ENCODE measurements around the gene ITPA.
A peak's percentile ranks its signal among the peaks of the same experiment; 100 is the strongest.

ITPA gene

DNA sequence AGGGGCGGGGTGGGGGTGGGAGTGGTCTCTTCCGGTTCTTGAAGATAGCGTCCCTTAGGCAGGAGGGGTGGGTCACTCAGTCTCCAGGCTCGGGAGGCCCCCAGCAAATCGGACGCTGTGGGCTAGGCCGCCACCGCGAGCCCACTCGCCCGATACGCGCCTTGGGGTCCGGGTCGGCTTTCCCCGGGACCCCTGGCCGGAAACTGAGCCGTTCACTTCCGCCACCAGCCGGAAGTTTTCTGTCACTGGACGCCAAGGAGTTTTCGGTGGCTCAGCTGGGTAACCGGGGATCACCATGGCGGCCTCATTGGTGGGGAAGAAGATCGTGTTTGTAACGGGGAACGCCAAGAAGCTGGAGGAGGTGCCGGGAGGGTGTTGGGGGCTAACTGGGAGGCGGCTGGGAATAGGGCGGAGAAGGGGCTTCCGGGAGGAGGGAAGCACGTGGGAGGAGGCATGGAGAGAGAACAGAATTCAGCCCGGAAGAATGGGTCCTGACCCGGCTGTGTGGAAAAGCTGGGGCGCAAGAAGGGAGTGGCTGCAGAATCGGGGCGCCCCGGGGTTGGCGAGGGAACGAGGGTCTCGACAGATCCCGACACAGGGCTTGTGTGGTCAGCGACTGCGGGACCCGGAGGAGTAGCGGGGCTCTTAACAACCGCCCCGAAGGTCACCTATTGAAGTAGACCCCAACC lies at the start of gene ITPA:
Gene ITPA, plus strand, starts transcription at position 242 of the 689 bp plus-strand sequence. Its CDS starts 54 bp downstream, at position 296.
- DNase-seq (ENCODE audit: low read depth in 2 of 2): peak; percentile 24 to 49

DNA sequence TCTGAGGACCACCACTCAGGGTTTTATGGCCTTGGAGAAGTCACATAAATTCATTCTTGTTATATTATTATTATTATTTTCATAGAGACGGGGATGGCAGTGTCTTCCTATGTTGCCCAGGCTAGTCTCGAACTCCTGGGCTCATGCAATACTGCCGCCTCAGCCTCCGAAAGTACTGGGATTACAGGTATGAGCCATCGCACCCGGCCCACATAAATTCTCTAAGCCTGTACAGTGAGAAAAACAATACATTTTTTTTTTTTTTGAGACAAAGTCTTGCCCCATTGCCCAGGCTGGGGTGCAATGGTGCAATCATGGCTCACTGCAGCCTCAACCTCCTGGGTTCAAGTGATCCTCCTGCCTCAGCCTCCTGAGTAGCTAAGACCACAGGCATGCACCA lies 48.9 kb upstream of the ITPA start:
- DNase-seq (ENCODE audit: low read depth in 2 of 2): no peak

DNA sequence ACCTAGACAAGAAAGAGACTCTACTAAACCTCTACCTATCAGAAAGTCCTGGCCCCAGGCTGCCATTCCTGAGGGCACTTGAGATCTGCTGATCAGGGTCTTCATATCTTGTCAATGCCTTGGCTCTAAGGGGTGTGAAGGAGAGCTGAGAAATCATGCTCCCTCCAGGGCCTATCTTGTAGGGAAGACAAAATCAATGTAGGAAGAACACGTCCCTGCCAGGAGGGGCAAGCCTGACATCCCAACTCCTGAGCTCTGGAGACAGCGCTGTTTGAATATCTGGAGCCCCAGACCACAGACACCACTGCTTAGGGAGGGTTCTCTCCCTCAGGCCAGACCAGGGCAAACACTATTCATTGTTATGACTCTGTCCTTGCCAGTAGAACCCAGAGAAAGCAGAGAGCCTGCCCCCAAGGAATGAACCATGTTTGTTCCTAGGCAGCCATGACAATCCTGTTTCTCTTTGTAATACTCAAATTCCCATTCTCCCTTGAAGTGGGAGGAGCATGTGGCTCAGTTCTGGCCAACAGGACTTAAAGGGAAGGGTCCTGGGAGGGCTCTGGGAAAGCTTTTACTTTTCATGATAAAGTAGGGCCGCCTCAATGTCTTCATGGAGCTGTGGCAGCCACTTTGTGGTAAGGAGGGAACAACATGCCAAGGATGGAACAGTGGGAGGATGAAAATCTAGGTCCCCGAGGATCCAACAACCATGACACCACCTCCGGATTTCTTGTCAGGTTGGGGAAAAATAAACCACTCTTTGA lies 47.8 kb upstream of the ITPA start:
- DNase-seq (ENCODE audit: low read depth in 2 of 2): no peak

DNA sequence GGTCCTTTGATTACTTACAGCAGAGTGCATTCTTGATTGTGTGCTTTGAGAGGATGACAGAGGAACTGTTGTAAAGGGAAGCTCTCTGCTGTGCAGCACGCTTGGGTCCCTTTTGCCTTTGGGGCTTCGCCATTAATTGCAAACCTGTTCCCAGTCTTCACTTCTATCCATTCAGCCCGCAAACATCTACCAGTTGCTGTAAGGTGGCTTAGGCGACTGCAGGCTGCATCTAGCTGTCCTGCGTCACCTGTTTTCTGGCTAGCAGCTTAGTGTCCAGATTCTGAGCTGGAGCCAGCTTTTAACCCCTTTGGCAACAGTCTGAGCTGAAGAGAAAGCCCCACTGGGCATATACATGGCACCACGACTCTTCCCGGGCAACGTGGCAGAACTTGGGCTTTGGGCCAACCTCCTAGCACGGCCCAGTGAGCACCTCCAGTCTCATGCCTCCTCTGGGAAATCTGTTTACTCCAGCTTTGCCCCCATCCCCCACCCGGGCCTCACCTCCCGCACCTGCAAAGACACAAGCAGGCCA lies 47.2 kb upstream of the ITPA start:
- DNase-seq (ENCODE audit: low read depth in 2 of 2): no peak

DNA sequence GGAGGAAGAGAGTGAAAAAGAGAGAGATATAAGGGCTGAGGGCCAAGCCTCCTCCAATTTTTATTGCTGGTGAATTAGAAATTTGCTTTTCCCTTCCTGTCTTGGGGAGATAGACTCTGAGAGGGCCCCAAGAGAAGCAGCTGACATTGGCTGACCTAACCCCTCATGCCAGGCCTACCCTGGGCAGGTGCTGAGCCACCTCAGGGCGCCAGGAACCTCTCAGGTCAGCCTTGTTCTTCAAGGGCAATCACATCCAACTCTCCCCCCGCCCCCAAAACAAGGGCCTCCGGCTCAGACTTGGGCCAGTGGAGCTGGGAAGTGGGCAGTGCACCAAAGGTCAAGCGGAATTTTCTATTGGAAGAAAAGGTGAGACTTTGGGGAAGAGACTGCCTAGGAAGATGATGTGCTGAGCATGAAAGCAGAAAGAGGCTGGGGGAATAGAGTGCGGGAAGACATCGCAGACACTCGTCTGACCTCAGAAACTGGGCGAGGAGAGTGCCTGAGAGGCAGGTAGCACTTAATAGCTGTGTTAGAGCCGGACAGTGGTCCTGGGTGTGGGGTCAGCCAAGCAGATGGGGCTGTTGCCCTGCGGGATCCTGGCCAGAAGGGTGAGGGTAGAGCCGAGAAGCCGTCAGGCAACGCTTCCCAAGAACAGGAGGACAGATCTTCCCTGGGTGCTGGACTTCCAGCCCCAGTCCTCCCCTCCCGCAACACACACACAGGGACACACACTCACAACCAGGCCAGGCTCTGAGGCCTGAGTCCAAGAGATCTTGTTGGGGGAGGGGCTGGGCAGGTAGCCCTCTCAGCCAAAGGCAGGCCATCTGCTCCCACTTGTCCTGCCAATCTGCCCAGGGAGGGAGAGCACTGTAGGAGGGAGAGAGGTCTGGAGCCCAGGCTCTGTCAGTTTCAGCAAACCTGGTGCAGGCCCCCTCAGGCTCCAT lies 45.9 kb upstream of the ITPA start:
- DNase-seq (ENCODE audit: low read depth in 2 of 2): no peak

DNA sequence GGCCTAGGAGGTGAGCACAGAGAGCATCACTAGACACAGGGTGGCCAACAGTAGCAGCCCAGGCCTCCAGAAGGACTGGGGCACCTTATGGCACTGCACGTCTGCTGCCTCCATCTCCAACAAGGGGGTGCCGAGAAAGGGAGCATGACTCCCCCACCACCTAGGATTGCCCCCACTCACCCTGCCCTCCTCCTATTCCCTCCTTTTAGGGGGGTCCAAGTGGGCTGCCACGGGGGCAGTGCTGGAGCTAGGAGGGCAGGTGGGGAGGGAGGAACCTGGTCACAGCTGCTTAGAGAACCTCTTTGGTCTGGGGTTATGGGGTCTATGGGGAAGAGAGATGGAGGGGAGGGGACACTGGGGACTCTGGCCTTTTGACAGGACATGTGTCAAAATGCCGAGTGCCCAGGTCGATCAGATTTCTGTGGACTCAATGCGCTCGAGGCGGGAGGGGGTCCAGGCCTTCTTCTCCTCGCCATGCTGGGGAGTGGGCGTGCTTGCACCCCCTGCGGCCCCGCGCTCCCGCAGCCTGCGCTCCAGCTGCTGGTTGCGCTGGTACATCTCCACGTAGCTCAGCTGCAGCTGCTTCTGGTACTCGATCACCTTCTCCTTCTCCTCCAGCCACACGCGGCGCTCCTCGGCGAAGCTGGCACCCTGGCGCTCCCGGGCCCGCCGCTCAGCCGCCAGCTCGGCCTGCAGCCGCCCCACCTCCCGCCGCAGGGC lies 45.1 kb upstream of the ITPA start:
- DNase-seq (ENCODE audit: low read depth in 2 of 2): no peak

DNA sequence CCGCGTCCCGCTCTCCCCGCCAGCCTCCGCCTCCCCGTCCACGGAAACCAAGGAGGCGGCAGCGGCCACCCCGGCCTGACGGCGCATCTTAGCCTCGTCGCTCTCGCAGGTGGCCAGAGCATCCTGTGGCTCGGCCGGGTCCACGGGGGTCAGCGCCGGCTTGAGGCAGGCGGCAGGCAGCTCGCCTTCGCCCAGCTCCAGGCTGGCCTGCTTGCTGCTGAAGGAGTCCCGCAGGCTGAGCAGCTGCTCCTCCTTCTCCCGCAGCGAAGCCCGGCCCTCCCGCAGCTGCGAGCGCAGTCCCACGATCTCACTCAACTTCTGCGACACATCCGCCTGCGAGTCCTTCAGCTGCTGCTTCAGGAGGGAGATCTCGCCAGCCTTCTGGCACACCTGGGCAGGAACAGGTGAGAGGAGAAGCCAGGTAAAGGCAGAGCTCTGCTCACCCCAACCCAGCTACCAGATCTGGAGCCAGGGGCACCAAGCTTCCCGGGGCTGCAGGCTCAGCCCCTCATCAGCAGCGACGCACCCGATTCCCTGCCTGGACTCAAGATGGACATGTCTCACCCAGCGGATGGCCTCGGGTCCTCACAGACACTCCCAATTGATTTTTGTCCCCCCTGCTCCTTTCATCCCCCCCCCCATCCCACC lies 44.4 kb upstream of the ITPA start:
- DNase-seq (ENCODE audit: low read depth in 2 of 2): no peak

DNA sequence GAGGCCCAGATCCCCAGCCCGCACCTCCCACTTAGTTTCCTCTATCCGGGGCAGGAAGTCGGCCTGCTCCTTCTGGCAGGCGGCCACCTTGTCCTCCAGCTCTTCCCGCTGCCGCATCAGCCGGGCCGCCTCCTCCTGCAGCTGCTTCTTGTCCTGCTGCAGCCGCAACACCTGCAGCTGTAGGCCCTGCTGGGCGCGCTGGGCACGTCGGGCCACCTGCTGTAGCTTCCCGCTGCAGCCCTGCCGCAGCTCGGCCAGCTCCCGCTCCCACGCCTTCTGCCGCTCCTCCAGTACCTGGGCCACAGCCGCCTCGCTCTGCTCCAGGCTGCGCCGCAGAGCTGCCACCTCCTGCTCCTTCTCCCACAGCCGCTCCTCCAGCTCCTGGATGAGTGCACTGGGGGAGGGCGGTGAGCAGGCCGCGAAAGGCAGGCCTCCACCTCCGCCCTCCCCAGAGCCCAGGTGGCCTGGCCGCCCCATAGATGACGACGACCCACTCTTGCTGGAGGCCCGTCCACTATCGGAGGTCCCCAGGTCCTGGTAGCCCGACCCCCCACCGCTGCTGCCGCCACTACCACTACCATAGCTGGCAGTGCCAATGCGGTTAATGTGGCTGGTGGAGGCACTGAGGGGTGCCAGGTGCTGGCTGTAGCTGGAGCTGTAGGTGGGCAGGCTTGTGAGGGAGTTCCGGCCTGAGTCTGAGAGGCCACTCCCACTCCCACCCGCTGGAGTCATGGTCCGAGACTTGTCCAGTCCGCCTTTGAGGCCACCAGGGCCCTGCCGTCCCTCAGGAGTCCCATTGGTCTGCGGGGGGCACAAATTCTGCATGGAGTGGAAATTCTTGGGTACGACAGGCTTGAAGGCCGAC lies 43.6 kb upstream of the ITPA start:
- DNase-seq (ENCODE audit: low read depth in 2 of 2): no peak

DNA sequence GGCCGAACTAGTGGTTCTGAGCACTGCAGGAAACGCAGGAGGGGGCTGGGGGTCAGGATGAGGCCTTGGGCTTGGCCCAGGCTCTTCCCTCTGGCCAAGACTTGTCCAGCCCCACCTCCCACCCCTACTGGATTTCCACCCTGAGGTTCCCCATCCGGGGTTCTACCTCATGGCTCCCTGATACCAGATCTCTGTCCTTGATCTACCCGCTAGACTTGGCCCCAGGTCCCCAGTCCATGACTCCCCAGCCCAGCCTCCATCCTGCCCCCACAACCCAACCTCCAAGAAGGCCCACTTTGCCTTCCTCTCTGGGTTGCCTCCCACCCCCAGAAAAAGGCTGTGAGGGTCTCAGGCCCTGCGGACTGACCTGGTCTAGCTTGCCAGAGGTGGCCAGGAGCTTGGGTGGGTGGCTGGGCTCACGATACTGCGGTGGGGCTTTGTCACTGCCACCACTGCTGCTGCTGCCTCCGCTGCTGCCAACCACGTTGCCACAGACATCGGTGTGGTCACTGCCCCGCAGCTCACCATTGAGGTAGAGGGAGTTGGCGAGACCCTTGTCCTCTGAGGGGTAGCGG lies 42.9 kb upstream of the ITPA start:
- DNase-seq (ENCODE audit: low read depth in 2 of 2): no peak

DNA sequence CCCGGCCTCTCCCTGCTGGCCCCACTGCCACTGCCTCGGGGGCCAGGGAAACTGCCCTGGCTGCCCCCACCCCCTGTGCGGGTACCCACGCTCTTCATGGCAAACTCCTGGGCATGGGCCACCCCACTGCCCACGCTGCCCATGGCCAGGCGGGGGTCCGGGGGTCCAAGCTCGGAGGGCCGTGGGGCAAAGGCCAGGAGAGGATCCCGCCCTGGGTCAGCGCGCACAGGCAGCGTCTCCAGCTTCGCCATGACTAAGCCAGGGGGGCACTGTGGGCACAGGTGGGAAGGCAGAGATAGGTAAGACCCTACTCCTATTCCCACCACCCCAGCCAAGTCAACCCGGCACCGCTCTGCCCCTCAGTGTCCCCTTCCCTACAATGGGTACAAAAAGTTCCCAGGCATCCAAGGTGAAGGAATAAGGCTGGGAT lies 42.4 kb upstream of the ITPA start:
- DNase-seq (ENCODE audit: low read depth in 2 of 2): no peak

DNA sequence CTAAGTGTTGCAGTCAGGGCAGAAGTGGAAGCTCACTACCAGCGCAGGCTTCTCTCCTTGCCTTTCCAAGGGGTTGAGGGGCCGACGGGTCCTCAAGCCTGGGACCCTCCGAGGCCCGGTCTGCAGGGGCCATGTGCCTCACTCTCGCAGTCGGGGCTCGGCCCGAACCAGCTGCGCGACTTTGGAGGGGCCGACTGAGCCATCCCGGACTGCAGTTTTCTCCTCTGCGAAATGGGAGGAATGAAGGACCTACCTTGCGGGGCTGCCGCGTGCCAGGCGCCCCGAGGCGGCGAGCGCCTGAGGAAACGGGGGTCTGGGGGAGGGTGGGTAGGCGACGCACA lies 41.6 kb upstream of the ITPA start:
- no peak for DNase-seq (ENCODE audit: low read depth in 2 of 2)

DNA sequence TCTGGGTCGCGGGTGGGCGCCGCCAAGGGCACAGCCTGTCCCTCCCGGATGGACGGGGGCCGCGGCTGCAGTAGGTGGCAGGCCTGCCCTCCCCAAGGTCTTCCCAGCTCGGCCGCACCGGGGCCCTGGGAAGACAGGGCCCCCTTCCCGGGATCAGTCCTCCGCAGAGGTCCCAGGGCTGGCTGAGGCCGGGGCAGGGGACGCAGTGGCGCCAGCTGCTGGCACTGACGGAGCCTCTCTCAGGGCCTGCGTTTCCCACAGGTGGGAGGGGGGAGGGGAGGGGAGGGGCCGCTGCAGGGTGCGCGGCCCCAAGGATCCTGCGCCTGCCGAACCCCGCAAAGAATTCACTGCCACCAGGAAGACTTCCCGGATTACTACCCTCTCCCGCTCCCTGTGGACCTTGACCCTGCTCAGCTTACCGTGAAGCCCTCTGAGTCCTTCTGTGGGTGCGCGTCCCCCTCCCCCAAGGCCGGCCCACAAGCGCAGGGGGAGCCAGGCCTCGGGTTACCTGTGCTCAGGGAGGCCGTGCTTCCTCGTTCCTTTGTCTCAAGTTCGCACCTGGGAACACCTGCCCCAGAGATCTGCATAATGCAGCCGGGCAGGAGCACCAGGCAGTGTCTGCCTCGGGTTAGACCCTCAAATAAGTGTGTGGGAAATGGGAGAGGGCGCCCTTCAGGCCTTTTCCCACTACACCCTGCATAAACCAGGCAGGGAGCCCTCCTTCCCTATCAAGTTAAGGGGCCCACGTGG lies 41.0 kb upstream of the ITPA start:
- no peak for DNase-seq (ENCODE audit: low read depth in 2 of 2)

DNA sequence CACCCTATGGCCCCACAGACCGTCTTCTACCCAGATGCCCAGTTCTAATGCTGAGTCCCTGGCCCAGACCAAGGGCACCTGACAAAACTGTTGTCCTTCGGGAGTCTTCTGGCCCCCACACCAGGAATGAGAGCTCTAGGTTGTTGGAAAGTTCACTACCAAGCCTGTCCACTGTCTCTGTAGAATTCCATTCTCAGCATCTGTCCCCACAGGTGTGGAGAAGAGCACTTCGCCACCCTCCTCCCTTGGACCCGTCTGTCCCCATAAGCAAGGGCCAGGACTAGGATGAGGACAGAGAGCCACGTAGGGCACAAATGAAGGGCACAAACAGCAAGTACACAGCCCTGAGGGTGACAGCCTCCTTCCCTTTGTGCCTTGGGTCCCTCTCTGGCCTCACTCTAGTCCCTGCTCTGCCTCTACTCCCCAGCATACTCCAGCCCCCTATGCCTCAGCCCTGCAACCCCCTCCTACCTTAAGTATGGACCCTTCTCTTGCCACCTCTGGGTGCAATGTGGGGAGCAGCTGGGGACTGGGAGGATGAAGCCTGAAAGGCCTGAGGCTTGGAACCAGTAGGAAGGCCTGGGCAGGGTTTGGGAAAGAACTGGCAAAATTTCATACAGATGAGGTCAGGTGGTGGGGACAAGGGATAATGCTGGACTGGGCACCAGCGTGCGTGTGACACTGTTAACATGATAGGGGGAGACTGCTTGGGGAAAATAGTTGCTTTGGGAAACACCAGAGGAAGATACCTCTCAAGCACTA lies 40.3 kb upstream of the ITPA start:
- DNase-seq (ENCODE audit: low read depth in 2 of 2): no peak

DNA sequence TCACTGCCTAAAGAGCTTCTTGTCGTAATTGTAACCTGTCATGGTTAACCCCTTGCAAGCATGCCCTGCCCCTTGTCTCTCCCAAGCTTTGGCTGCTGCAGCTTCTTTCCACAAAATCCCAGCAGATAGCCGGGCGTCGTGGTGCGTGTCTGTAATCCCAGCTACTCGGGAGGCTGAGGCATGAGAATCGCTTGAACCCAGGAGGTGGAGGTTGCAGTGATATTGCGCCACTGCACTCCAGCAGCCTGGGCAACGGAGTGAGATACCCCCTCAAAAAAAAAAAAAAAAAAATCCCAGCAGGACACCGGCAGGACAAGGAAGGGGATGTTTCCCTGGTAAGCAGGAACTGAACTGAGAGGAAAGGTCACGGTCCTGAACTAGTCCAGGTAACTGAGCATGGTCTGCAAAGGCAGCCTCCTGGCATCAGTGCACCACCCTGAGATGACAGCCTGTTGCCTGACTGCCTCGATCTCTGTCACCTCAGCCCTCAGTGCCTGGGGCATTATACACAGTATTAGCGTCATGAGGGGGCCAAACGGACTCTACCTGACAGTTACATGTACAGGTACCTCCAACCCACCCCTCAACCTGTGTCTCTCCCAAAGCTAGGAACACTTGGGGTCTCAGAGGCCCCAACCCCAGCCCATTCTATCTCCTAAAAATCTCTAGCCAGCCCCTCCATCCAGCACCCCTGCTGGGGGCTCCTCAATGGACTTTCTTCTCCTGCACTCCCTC lies 37.7 kb upstream of the ITPA start:
- DNase-seq (ENCODE audit: low read depth in 2 of 2): no peak

DNA sequence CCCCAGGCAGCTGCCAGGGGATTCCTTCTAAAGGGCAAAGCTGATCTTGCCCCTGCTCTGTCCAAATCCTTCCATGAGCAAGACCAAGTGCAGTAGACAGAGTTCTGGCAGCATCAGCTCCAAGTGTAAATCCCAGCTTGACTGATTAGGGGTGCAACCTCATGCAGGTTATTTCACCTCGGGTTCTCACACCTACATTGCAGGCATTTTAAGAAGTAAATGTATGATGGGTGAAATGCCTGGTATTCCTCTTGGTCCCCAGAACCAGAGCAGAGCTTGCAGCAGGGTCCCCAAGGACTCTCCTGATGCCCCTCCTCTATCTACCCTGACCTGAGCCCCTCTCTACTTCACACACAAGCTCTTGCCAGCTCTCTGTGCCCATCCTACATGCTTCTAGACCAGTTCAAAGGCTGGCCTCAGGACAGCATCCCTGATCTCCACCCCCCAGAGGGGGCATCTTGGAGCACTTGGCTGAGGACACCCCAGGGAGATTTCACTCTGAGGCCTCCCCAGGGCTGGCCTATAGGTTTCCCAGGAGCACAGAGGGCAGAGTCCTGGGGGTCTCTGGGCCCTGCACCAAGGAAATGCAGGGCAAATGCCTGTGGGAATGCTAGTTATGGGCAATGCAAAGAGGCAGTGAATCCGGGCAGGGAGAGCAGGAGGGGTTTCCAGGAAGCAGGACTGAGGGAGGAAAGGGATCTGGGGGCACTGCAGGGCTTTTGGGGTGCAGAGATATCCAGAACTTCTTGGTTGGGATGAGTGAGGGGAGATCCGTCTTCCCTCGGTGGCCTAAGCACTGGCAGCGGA lies 37.0 kb upstream of the ITPA start:
- no peak for DNase-seq (ENCODE audit: low read depth in 2 of 2)

DNA sequence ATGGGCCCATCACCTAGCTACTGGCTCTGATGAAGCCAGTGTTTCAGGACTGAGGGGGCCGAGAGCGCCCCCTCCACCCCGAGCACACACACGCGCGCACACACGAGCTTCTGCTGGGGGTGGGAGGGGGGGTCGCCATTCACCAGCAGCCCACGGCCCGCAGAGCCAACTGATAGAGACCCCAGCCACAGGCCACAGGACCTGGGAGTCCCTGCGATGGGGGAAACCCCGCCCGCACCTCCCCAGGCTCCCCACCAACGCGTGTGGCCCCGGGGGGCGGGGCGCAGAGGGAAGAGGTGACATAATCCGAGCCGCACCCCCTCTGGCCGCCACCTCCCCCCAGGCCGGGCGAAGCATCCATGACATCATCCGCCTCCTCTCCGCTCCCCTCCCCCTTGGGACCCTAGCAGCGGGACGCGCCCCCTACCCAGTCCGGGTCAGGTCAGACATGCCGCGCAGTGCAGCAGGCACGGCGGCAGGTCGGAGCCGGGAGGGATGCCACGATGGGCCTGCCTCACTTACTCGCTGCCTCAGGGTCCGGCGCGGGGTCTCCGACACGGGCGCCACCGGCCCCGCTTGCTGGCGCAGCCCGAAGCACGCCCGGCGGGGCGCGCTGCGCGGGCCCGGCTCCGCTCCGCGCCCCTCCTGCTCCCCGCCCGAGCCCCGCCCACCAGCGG lies 36.2 kb upstream of the ITPA start, which contains the start of gene LZTS3:
Gene LZTS3, minus strand, starts transcription at position 617 of the 677 bp plus-strand sequence. CDS start 6,386 bp downstream, outside the sequence.
- DNase-seq (ENCODE audit: low read depth in 2 of 2): peak; percentile 73 to 86
